H1 (cell line): ENCODE measurements around the gene TADA2B. TPM values are rescaled to one million over a fixed set of nuclear protein-coding genes. Genes with fewer than 3 reads are reported as not detected.

ENCODE experiments used
- BACH1 ChIP-seq: IDR thresholded peaks from 2 replicates; pipeline ENCODE4 v1.6.1; 2012; ENCODE audit warnings: low read length, improper control_type of control experiment
- CHD1 ChIP-seq: IDR thresholded peaks from 2 replicates; pipeline ENCODE4 v1.6.1; 2012; ENCODE audit warnings: low read depth, low read length, improper control_type of control experiment
- E2F6 ChIP-seq: IDR thresholded peaks from 2 replicates; pipeline ENCODE4 v1.6.1; 2012; ENCODE audit warnings: inconsistent platforms
- RXRA ChIP-seq: IDR thresholded peaks from 2 replicates; pipeline ENCODE4 v1.6.1; 2011; ENCODE audit warnings: low read depth, mild to moderate bottlenecking, low read length, moderate library complexity; ENCODE audit not compliant: insufficient read depth
- polyA plus RNA-seq, 7 experiments: library from polyadenylated mRNA; depleted of rRNA in 3 of 7; stranded (reverse) in 5 of 7; unstranded in 2 of 7; fragments of >200 nt in 5 of 7; fragments of 200-250 nt in 2 of 7; gene quantifications; 1 replicate in 5 of 7; 2 replicates in 1 of 7; 4 replicates in 1 of 7; pipeline versions ENCODE4 v1.2.1 to v1.2.3, GENCODE V29; 2011 to 2013; ENCODE audit warnings: missing spikeins in 2 of 7, mixed read lengths in 2 of 7
- total RNA-seq: library from RNA; stranded (reverse); fragmentation: NEBNext Ultra II Directional; extraction: Animal tissue kit (Norgen Biotek cat#: 25700); gene quantifications from 2 replicates; pipeline ENCODE4 v1.2.1, GENCODE V29; 2021

Gene TADA2B
- total and polyA plus RNA-seq, 2 of the 8 experiments (the other 6 are each of a cell fraction or from before 2014, with no cell fraction given): 5.7 to 12.1 TPM

GRCh38 chr4:7103607-7104365 lies 60.6 kb downstream of the TADA2B start (continued):
- TF ChIP-seq CHD1 (no peak), E2F6 (no peak), BACH1 (no peak), RXRA (no peak)
